Measurements from ENCODE around the gene MCEMP1. TPM values are rescaled to one million over a fixed set of nuclear protein-coding genes. Genes with fewer than 3 reads are reported as not detected.

Gene MCEMP1, protein sequence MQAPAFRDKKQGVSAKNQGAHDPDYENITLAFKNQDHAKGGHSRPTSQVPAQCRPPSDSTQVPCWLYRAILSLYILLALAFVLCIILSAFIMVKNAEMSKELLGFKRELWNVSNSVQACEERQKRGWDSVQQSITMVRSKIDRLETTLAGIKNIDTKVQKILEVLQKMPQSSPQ
- total RNA-seq = 0.26 TPM
- 1.1 TPM for polyA plus RNA-seq

DNA sequence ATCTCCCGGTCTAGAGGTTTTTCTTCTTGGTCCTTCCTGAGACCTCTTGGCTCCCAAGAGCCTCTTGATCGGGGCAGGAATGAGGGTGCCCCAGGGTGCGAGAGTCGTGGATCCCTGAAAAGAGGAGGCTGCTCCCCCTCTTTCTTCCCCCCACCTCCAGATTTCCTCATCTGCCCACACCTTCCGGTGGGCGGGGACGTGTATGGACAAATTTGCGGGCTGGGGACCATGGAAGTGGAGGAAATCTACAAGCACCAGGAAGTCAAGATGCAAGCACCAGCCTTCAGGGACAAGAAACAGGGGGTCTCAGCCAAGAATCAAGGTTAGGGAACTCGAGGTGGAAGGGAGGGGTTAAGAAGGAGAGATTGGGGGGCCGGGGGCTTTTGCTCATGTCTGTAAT is at the start of gene MCEMP1:
Gene MCEMP1 (plus strand): TSS at position 237 of the 400 bp plus-strand sequence. CDS start 31 bp downstream, at position 268.
- no peaks in the 10 kb centered on the region for H3K4me1 ChIP-seq (ENCODE audit: insufficient read depth)
- no peaks in the 10 kb centered on the region for H3K36me3 ChIP-seq (ENCODE audit: insufficient read depth)
- H3K27ac ChIP-seq (ENCODE audit: low read depth) = no peak within 1 kb of the TSS
- 44% methylated on average over 10 of the region's 10 CpGs for WGBS
- no peak for DNase-seq (ENCODE audit: extremely low spot score)
- H3K4me3 ChIP-seq (ENCODE audit: low read depth, low read length) = no peak within 1 kb of the TSS

DNA sequence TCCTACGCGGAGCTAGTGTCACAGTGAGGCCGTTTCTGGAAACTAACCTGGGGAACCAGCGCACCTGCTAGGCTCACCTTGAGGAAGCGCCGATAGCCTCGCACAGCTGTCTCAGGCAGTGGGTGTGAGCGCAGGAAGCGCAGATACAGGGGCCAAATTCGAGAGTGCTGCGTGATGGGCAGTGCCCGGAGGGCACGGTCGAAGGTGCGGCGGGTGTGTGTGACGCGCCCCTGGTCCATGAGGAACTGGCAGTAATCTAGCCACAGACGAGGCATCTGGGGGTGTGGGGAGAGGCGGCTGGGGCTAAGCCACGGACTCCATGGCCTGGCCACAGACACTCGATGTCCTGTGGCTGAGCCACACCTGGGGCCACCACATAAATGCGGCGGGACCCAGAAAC is 49.7 kb upstream of the MCEMP1 start:
- no peaks in the 10 kb centered on the region for H3K4me1 ChIP-seq (ENCODE audit: insufficient read depth)
- H3K4me3 ChIP-seq (ENCODE audit: low read depth, low read length) = no peak overlapping the region
- WGBS = 97% methylated on average over 24 of the region's 24 CpGs
- no peak for DNase-seq (ENCODE audit: extremely low spot score)
- peaks cover 2% of the 10 kb centered on the region for H3K36me3 ChIP-seq (ENCODE audit: insufficient read depth)
- H3K27ac ChIP-seq (ENCODE audit: low read depth) = no peak overlapping the region

DNA sequence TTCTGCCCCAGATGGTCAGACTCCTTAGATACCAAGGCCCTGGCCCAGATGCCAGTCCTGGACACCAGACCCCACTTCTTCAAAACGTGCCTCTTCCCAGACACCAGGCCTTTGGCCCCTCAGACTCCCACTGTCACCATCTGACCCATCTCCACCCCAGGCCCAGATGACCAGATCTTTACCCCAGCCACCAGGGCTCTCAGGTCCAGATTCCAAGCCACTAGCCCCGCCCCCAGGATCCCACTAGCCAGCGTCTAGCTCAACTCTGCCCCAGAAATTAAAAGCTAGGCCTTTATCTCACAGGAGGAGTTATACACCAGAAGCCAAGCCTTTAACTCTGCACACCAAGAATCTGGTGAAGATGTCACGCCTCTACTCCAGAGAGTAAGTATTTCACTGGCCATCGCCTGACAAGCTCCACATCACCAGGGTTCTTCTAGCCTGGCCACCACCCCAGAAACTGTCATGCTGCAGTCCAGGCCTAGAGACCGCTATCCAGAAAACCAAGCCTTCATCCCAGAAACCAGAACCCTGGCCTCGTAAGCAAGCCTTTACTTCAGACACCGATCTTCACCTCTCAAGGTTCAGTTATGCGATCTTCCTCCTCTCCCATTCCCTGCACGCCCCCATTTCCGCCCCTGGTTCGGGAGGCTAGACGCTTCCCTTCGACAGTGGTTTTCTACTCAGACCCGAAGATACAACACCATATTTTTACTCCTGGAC is 48.1 kb upstream of the MCEMP1 start:
- Histone ChIP-seq H3K36me3 (ENCODE audit: insufficient read depth) (no peaks in the 10 kb centered on the region), H3K4me3 (ENCODE audit: low read depth, low read length) (peak overlapping the region; percentile 87), H3K4me1 (ENCODE audit: insufficient read depth) (no peaks in the 10 kb centered on the region), H3K27ac (ENCODE audit: low read depth) (peak overlapping the region; percentile 73)
- no peak for DNase-seq (ENCODE audit: extremely low spot score)
- 4% methylated on average over 15 of the region's 15 CpGs for WGBS

DNA sequence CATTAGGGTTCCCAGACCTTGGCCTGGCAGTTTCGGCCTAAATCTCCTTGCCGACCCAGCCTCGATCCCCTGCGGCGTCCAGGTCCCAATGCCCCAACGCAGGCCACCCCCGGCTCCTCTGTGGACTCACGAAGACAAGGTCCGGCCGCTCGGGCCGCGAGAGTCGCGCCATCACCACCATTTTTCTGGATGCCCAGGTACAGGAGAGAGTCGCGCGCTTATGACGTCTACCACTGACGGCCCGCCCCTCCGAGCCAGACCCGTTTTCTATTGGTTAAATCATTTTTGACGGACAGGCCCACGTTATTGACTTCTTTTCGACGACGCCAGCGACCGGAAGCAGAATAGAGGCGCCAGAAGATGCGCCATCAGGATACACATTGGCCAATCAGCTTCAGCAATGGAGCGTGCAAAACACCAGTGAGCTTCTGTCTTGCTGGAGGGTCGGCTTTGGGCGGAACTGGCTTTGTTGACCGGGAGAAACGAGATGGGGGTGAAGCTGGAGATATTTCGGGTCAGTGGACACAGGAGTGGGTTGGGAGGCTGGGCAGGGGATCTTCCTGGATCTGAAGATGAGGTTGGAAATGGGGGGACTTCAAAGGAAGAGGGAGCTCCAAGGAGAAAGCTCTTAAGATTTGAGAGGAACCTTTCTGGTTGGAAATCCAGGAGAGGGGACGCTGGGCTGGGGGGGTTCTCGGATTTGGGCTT is 47.4 kb upstream of the MCEMP1 start, which contains the start of the genes PET100 and XAB2:
Gene PET100 (plus strand): TSS at position 447 of the 708 bp plus-strand sequence. CDS start 41 bp downstream, at position 488.
Gene XAB2 (minus strand): TSS at position 199 of the 708 bp plus-strand sequence. CDS start 18 bp downstream, at position 181.
- WGBS = under 1% methylated on average over 40 of the region's 40 CpGs
- H3K4me1 ChIP-seq (ENCODE audit: insufficient read depth) = no peaks in the 10 kb centered on the region
- peak within 1 kb of the TSS; percentile 87 for H3K4me3 ChIP-seq (ENCODE audit: low read depth, low read length)
- H3K36me3 ChIP-seq (ENCODE audit: insufficient read depth) = no peaks in the 10 kb centered on the region
- H3K27ac ChIP-seq (ENCODE audit: low read depth) = peak within 1 kb of the TSS; percentile 73
- peak; percentile 99 for DNase-seq (ENCODE audit: extremely low spot score)

DNA sequence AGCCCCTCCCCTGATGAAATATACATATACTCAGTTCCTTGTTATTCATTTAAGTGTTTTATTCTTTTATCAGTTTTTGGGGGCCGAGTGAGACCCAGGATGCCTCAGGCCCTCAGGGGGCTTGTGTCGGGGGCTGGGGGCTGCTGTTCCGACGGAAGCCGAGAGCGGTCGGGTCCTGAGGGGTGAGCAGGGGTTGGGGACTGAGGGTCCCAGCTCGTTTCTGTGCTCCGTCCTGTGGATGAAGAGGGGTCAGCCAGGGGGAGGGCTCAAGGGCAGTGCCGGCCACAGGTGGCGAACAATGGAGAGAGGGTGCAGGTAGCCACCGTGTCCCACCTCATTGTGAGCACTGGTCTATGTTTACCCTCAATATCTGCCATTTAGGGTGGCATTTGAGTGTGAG is 45.3 kb upstream of the MCEMP1 start:
- no peak for DNase-seq (ENCODE audit: extremely low spot score)
- 92% methylated on average over 12 of the region's 12 CpGs for WGBS

DNA sequence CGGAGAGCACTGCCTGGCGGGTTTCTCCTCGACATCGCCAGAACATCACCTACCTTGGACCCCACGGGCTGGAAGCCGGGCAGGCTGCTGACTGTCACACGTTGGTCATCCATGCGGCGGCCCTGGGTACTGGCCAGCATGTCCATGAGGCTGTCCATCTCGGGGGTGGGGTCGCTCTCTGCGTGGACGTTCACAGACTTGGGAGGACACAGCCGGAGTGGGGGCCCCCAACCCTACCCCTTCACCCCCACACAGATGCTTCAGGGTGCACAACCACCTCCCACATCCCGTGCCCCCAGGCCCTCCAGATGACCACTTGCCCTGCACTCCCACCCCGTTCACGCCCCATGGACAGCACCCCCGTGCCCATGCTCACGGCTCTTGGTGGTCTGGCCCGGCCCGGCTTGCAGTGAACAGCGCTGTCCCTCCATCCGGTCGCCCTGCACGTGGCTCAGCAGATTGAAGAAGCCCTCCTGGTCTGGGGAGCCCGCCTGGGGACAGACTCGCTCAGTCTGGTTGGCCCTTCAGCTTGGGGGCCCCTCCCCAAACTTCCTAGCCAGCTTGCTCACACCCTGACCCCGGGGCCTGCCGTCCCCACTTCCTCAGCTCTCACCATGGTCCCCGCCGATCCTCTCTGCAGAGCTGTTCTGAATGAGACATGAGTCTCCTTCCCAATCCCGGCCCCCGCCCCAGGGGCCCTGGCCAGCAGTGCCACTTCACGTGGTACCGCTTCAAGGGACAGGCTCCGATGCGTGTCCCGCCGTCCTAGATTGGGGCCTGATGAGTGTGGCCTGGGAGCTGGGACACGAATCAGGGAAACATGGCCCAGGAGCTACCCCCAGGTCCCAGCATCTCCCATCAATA is 44.3 kb upstream of the MCEMP1 start:
- WGBS = 92% methylated on average over 40 of the region's 40 CpGs
- Histone ChIP-seq H3K27ac (ENCODE audit: low read depth) (no peak overlapping the region), H3K4me1 (ENCODE audit: insufficient read depth) (no peaks in the 10 kb centered on the region), H3K4me3 (ENCODE audit: low read depth, low read length) (no peak overlapping the region), H3K36me3 (ENCODE audit: insufficient read depth) (no peaks in the 10 kb centered on the region)
- no peak for DNase-seq (ENCODE audit: extremely low spot score)

More for the DNA sequence above, 45.3 kb upstream of the MCEMP1 start:
- Histone ChIP-seq H3K36me3 (ENCODE audit: insufficient read depth) (no peaks in the 10 kb centered on the region), H3K27ac (ENCODE audit: low read depth) (no peak overlapping the region), H3K4me1 (ENCODE audit: insufficient read depth) (no peaks in the 10 kb centered on the region), H3K4me3 (ENCODE audit: low read depth, low read length) (no peak overlapping the region)

DNA sequence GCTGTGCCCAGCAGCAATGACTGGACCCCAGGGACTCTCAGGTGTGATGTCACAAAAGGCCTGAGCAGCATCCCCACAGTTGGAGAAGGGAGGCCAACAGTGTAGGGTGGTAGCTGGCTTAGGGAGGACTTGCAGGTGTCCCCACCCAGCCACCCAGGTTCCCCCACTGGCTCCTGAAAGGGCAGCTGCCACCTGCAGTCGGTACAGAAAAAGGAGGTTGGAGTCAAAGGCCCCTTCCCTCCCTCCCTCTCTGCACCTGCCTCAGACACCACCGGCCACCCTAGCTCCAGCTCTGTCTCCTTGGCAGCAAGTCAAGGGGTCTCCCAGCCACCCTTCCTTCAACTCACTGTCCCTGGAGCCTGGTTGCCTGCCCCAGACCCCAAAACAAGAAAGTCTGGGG is 43.2 kb upstream of the MCEMP1 start, which contains the start of gene PCP2:
Gene PCP2 (minus strand): TSS at position 22 of the 400 bp plus-strand sequence. CDS start 262 bp downstream, outside the sequence.
- Histone ChIP-seq H3K4me3 (ENCODE audit: low read depth, low read length) (no peak within 1 kb of the TSS), H3K4me1 (ENCODE audit: insufficient read depth) (no peaks in the 10 kb centered on the region), H3K36me3 (ENCODE audit: insufficient read depth) (no peaks in the 10 kb centered on the region), H3K27ac (ENCODE audit: low read depth) (no peak within 1 kb of the TSS)
- WGBS = 48% methylated on average over 2 of the region's 2 CpGs
- DNase-seq (ENCODE audit: extremely low spot score) = no peak

DNA sequence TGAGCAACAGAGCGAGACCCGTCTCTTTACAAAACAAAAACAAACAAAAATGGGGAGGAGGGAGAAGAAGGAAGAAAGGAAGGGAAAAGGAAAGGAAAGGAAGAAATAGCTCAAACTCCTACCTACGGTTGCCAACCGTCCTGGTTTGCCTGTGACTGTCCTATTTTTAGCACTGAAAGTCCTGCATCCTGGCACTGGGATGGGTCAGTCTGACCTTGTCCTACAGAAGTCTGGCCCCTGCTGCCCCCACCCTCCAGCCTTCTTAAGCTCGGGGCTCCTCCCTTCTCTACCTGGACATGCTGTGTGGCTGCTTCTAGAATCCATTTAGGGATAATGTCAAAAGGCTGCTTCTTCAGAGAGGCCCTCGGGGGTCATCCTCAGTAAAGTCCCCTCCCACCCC is 41.2 kb upstream of the MCEMP1 start:
- Histone ChIP-seq H3K36me3 (ENCODE audit: insufficient read depth) (no peaks in the 10 kb centered on the region), H3K4me1 (ENCODE audit: insufficient read depth) (no peaks in the 10 kb centered on the region), H3K27ac (ENCODE audit: low read depth) (no peak overlapping the region), H3K4me3 (ENCODE audit: low read depth, low read length) (no peak overlapping the region)
- 65% methylated on average over 6 of the region's 6 CpGs for WGBS
- DNase-seq (ENCODE audit: extremely low spot score) = no peak

DNA sequence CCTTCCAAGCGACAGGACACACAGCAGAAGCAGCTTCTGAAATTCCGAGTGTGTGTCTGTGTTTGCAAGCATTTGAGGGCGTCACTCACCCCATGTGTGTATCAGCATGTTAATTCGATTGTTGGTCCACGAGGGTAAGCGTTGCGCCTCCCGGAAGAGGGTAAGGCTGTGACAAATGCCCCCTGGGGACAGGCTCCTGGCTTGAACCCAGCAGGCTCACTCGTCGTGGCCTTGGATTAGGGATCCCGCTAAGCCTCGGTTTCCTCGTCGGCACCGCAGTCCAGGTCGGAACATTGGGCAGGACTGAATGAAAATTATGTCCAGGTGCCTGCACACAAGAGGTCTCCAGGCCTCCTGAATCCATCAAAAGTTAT is 40.6 kb upstream of the MCEMP1 start:
- Histone ChIP-seq H3K4me1 (ENCODE audit: insufficient read depth) (no peaks in the 10 kb centered on the region), H3K36me3 (ENCODE audit: insufficient read depth) (no peaks in the 10 kb centered on the region), H3K27ac (ENCODE audit: low read depth) (no peak overlapping the region), H3K4me3 (ENCODE audit: low read depth, low read length) (no peak overlapping the region)
- WGBS = 66% methylated on average over 16 of the region's 16 CpGs
- DNase-seq (ENCODE audit: extremely low spot score) = no peak

DNA sequence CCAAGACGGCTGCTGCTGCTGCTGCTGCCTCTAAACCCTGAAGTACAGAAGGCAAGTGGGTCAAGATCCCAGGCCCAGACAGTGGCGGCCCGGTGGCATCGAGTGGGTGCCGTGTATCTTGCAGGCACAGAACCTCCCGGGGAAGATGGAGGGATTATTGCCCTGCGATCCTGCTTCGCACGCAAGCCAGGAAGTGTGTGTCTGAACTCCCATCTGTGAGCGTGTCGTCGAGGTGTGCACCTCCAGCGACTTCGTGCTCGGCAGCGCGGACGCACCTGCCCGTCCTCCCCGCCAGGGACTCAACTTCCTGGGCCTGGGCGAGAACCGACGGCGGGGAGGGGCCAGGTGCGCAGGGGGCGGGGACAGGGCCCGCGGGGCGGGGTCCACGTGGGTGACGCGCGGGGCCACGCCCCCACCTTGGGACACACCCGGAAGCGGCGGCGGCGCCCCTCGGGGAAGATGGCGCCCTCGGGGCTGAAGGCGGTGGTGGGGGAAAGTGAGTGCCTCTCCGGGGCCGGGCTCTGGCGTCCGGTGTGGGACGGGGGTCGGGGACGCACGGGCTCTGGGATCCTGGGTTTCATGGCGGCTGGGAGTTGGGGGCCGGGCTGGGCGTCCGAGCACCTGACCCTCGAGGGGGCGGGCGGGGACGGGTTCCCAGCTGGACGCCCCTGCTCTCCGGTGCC is 40.1 kb upstream of the MCEMP1 start, which contains the start of gene STXBP2:
Gene STXBP2 (plus strand): TSS at position 420 of the 683 bp plus-strand sequence. CDS start 40 bp downstream, at position 460.
- H3K36me3 ChIP-seq (ENCODE audit: insufficient read depth) = no peaks in the 10 kb centered on the region
- H3K4me3 ChIP-seq (ENCODE audit: low read depth, low read length) = peak within 1 kb of the TSS; percentile 47
- no peak for DNase-seq (ENCODE audit: extremely low spot score)
- H3K4me1 ChIP-seq (ENCODE audit: insufficient read depth) = no peaks in the 10 kb centered on the region
- 6% methylated on average over 61 of the region's 61 CpGs for WGBS
- peak within 1 kb of the TSS; percentile 67 for H3K27ac ChIP-seq (ENCODE audit: low read depth)

DNA sequence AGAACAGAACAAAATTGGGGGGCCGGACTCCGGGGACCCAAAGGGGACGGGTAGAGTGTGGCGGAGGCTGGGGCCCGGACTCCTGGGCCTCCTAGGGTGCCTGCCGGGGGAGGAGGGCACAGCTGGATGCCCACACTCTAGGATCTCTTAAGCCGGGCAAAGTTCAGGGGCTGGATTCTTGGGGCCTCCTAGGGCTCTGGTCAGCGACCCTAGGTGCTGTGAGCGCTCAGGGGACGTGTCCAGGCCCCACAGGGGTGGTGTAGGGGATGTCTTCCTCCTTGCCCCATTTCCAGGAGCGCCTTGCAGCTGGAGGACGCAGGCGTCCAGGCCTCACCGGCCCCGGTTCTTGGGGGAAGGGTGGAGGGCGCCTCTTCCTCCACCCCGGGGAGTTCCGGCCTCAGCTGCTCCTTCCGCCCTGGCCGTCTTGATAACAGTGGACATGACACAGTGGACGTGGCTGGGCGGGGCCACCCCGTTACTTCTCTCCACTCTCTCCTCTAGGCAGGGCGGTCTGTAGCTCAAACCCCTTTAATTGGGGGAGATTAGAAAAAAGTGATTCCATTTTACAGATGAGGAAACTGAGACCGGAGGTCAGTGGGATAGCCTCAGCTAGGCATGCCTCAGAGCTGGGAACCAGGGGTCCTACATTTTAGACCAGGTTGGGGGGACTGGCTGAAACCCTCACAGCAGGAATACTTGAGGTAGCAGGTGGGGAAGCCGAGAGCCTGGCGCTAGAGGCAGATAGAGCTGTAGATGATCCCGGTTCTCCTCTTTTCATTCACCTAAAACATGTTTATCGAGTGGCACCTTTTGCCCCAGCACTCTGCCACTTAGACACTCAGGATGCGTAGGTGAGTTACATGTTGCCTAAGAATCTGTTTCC is 39.3 kb upstream of the MCEMP1 start:
- 36% methylated on average over 30 of the region's 30 CpGs for WGBS
- no peak for DNase-seq (ENCODE audit: extremely low spot score)
- Histone ChIP-seq H3K36me3 (ENCODE audit: insufficient read depth) (no peaks in the 10 kb centered on the region), H3K4me1 (ENCODE audit: insufficient read depth) (no peaks in the 10 kb centered on the region), H3K27ac (ENCODE audit: low read depth) (peak overlapping the region; percentile 67), H3K4me3 (ENCODE audit: low read depth, low read length) (peak overlapping the region; percentile 47)
